HG02588 (cell line): ENCODE measurements around the gene ZNF790.
"Not testable (repeated sequence)": the region's sequence is repeated elsewhere in the genome, so short reads cannot be mapped to it uniquely, and the experiment has no call there.

Source experiments
- ATAC-seq: cut with Tn5 transposase; IDR thresholded peaks from one replicate; pipeline ENCODE4 v1.9.1; 2021; ENCODE audit warnings: mild to moderate bottlenecking, moderate library complexity; ENCODE audit not compliant: unreplicated experiment

The ZNF790 gene

GRCh38 chr19:36837906-36838783 is at the start of gene ZNF790:
Gene ZNF790, minus strand, starts transcription at chr19:36838387. Its CDS starts 12,768 bp downstream, at chr19:36825619.
- ATAC-seq = peak; percentile 87

GRCh38 chr19:36876993-36877938 is 39.1 kb upstream of the ZNF790 start:
- no peak for ATAC-seq

- ATAC-seq = no peak
These were observed 13.7 kb upstream of the ZNF790 start for GRCh38 chr19:36851898-36852297.

GRCh38 chr19:36850559-36851442 is 12.6 kb upstream of the ZNF790 start, which contains the start of gene ZNF345:
Gene ZNF345, plus strand, starts transcription at chr19:36850876. Its CDS starts 25,955 bp downstream, at chr19:36876831.
- ATAC-seq = peak; percentile 79

- ATAC-seq = peak; percentile 80
These were observed 11.7 kb upstream of the ZNF790 start for GRCh38 chr19:36849701-36850558.

- no peak for ATAC-seq
These were observed 9.8 kb upstream of the ZNF790 start for GRCh38 chr19:36847968-36848367.

- ATAC-seq = peak; percentile 13
These were observed 667 bp upstream of the ZNF790 start for GRCh38 chr19:36838784-36839324.

- peak; percentile 9 for ATAC-seq
These were observed 846 bp downstream of the ZNF790 start for GRCh38 chr19:36837176-36837905.

GRCh38 chr19:36833430-36833829 is 4.8 kb downstream of the ZNF790 start:
- no peak for ATAC-seq

- no peak for ATAC-seq
These were observed 16.4 kb downstream of the ZNF790 start for GRCh38 chr19:36821758-36822157.

- no peak for ATAC-seq
These were observed 19.0 kb downstream of the ZNF790 start for GRCh38 chr19:36819130-36819630.

- ATAC-seq = no peak
These were observed 31.2 kb downstream of the ZNF790 start for GRCh38 chr19:36807029-36807428.

- ATAC-seq = no peak
These were observed 32.8 kb downstream of the ZNF790 start for GRCh38 chr19:36805364-36805763.

- no peak for ATAC-seq
These were observed 40.4 kb downstream of the ZNF790 start for GRCh38 chr19:36797786-36798108.

- no peak for ATAC-seq
These were observed 41.5 kb downstream of the ZNF790 start for GRCh38 chr19:36796714-36796992.

- not testable (repeated sequence) for ATAC-seq
These were observed 46.6 kb downstream of the ZNF790 start for GRCh38 chr19:36791420-36792141.

- no peak for ATAC-seq
These were observed 62.4 kb downstream of the ZNF790 start for GRCh38 chr19:36775768-36776167.

GRCh38 chr19:36773223-36773579 is 65.0 kb downstream of the ZNF790 start:
- no peak for ATAC-seq
